Neural progenitor cell (in vitro differentiated cells): ENCODE data around the gene MAOB.

ENCODE experiments used
- CTCF ChIP-seq: fragments of 200-600 bp; sonication (generic); IDR thresholded peaks from 2 replicates; pipeline ENCODE4 v1.5.1; 2017; ENCODE audit warnings: antibody characterized with exemption, mild to moderate bottlenecking
- EZH2 ChIP-seq: fragments of 200-600 bp; sonication (generic); IDR thresholded peaks from 2 replicates; pipeline ENCODE4 v1.6.1; 2017; ENCODE audit warnings: antibody characterized with exemption, mild to moderate bottlenecking, moderate library complexity

GRCh38 chrX:43866423-43866822, 15.8 kb downstream of the MAOB start:
- TF ChIP-seq CTCF (no peak), EZH2 (no peak)
